ENCODE results near the gene LARGE1.

GRCh38 chr22:33335611-33336279 lies 584.5 kb downstream of the LARGE1 start:
- TF ChIP-seq POLR2A (IDR thresholded peaks at IDR 0.05; ENCODE audit: low read depth, low read length): no peak
- no peak for TF ChIP-seq TAF1 (IDR thresholded peaks at IDR 0.05; ENCODE audit: low read depth, low read length)
- TF ChIP-seq SPI1 (IDR thresholded peaks at IDR 0.05; ENCODE audit: low read depth, low read length): no peak
- no peak for TF ChIP-seq POLR2AphosphoS5 (IDR thresholded peaks at IDR 0.05; ENCODE audit: low read depth, low read length)
